GM23248 (cell line): ENCODE measurements around the gene P2RY2.

Experiments
- EZH2 ChIP-seq: fragments of 200-600 bp; sonication (generic); IDR thresholded peaks from 2 replicates; pipeline ENCODE4 v1.6.1; 2018; ENCODE audit warnings: antibody characterized with exemption, mild to moderate bottlenecking; ENCODE audit not compliant: insufficient read depth, poor library complexity, severe bottlenecking
- EZH2phosphoT487 ChIP-seq: fragments of 200-600 bp; sonication (generic); IDR thresholded peaks from 2 replicates; pipeline ENCODE4 v1.6.1; 2018; ENCODE audit warnings: antibody characterized with exemption, moderate library complexity, mild to moderate bottlenecking, low read depth; ENCODE audit not compliant: insufficient read depth

- no peak for TF ChIP-seq EZH2
- TF ChIP-seq EZH2phosphoT487 = no peak
These were observed 42.0 kb downstream of the P2RY2 start for GRCh38 chr11:73260127-73260457.
